ENCODE measurements around the gene PLEKHG4B.

- TF ChIP-seq TAF1 (IDR thresholded peaks at IDR 0.05; ENCODE audit: low read depth, low read length): no peak
- TF ChIP-seq POLR2AphosphoS5 (IDR thresholded peaks at IDR 0.05; ENCODE audit: low read depth, low read length): no peak
- TF ChIP-seq POLR2A (IDR thresholded peaks at IDR 0.05; ENCODE audit: low read depth, low read length): no peak
Measured at GRCh38 chr5:82097-82496, 9.9 kb upstream of the PLEKHG4B start.
